Spinal cord (tissue), 10 donors: ENCODE data around the gene XPR1. TPM values are rescaled to one million over a fixed set of nuclear protein-coding genes. Genes with fewer than 3 reads are reported as not detected.
A peak's percentile ranks its signal among the peaks of the same experiment; 100 is the strongest.

ENCODE experiments used
- DNase-seq, 6 donors: peaks; one replicate each; pipeline versions ENCODE4 v3.0.0 to v3.0.0-alpha.2; 2013 to 2015; ENCODE audit warnings: low spot score in 6 of 6, low read depth in 4 of 6
- H3K27ac ChIP-seq: one replicate; pipeline ENCODE4 v1.5.1; 2013; ENCODE audit warnings: low read depth, low read length, control low read depth
- H3K27me3 ChIP-seq: one replicate; pipeline ENCODE4 v1.6.1; 2013; ENCODE audit warnings: low read length; ENCODE audit not compliant: control insufficient read depth, insufficient read depth
- H3K36me3 ChIP-seq: one replicate; pipeline ENCODE4 v1.6.1; 2013; ENCODE audit warnings: low read length; ENCODE audit not compliant: control insufficient read depth, insufficient read depth
- H3K4me1 ChIP-seq: one replicate; pipeline ENCODE4 v1.6.1; 2013; ENCODE audit warnings: low read length; ENCODE audit not compliant: control insufficient read depth, insufficient read depth
- H3K4me3 ChIP-seq: one replicate; pipeline ENCODE4 v1.5.1; 2013; ENCODE audit warnings: low read depth, low read length, control low read depth
- H3K9me3 ChIP-seq: one replicate; pipeline ENCODE4 v1.6.1; 2013; ENCODE audit warnings: low read length; ENCODE audit not compliant: control insufficient read depth, insufficient read depth
- WGBS: methylation state at CpG from one replicate; pipeline ENCODE4 v1.1.5; 2013; ENCODE audit warnings: missing lambda C conversion rate; ENCODE audit not compliant: insufficient coverage; 5-methylcytosine and 5-hydroxymethylcytosine counted together
- polyA plus RNA-seq, 2 donors: library from polyadenylated mRNA; unstranded; fragments of 120-200 nt; gene quantifications; one replicate each; pipeline ENCODE4 v1.2.1, GENCODE V29; 2013; ENCODE audit not compliant: insufficient read length in 2 of 2
- total RNA-seq, 2 donors: library from RNA; depleted of rRNA in 1 of 2; stranded (reverse); fragments of 120-200 nt in 1 of 2; fragments of >200 nt in 1 of 2; gene quantifications; one replicate each; pipeline versions ENCODE4 v1.2.3 to v1.2.4, GENCODE V29; 2013 to 2014
- donor health status: healthy.

The XPR1 gene
- total and polyA plus RNA-seq, 4 donors: 38.0 to 110 (median 69.8) TPM

DNA sequence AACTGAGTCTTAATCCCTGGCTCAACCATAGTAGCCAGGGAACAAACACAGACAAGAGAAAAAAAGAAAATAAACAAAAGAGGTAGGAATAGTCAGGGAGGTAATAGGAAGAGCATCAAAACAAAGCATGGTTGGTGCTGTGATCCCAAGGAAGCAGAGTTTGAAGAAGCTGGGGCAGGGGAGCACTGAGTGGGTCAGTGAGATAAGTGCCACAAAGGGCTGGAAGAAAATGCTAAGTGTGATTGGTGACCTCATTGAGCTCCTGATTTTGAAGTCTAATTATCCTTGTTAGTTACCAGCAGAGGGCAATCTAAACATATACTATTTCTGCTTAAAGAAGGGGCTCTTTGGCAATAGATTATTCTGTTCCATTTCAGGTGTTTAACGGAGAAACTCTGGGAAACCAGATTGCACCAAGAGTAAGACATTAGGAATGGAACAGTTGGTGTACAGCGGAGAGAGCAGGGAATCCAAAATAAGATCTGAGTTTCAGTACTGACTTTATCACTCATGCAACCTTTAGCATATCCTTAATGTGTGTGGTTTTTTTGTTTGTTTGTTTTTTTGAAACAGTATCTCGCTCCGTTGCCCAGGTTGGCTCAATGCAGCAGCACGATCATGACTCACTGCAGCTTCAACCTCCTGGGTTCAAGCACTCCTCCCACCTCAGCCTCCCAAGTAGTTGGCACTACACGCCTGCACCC lies 250.1 kb downstream of the XPR1 start:
- 47% methylated on average over 4 of the region's 6 CpGs for WGBS
- H3K4me1 ChIP-seq: no peaks in the 10 kb centered on the region
- H3K27me3 ChIP-seq: no peaks in the 10 kb centered on the region
- H3K36me3 ChIP-seq: peaks cover 5% of the 10 kb centered on the region
- H3K9me3 ChIP-seq: no peaks in the 10 kb centered on the region
- H3K4me3 ChIP-seq: no peak overlapping the region
- peak in 4 of 6 donors; percentile 27 to 89 (median 60) for DNase-seq
- H3K27ac ChIP-seq: no peak overlapping the region

DNA sequence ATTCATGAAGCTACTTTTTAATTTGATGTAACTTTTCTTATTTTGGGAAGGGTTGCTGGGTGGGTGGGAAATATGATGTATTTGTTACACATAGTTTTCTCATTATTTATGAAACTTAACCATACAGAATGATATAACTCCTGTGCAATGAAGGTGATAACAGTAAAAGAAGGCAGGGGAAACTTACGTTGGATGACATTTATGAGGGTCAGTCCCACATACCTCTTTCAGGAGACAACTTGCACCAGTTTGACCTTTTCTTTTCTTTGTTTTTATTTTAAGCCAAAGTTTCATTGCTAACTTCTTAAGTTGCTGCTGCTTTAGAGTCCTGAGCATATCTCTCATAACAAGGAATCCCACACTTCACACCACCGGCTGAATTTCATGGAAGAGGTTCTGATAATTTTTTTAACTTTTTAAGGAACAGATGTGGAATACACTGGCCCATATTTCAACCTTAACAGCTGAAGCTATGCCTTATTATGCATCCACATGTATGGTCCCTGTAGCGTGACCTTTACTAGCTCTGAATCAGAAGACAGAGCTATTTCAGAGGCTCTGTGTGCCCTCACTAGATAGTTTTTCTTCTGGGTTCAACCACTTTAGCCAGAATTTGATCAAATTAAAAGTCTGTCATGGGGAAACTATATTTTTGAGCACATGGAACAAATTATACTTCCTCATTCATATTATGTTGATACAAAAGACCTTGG lies 252.9 kb downstream of the XPR1 start:
- no peaks in the 10 kb centered on the region for H3K4me1 ChIP-seq
- WGBS: 86% methylated on average over 1 of the region's 3 CpGs
- H3K36me3 ChIP-seq: peaks cover 3% of the 10 kb centered on the region
- H3K27me3 ChIP-seq: no peaks in the 10 kb centered on the region
- DNase-seq: no peak
- H3K9me3 ChIP-seq: no peaks in the 10 kb centered on the region
- no peak overlapping the region for H3K4me3 ChIP-seq
- H3K27ac ChIP-seq: no peak overlapping the region

DNA sequence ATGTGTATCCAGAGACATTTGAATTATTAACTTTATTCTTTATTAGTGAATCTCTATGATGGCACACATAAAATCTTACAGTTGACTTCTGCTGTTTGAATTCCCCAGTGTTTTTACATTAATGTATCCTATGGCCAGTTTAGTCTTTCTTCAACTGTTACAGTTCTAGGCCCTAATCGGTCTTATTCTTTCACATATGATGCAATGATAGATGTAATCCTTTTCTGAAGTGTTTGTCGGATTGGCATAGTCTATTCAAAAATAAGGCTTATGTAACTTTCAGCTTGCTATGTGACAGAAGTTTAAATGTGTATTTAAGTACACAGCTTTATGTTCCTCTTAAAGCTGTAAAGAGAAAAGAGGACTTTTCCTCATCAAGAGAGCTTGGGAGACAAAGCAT lies 254.5 kb downstream of the XPR1 start:
- no peak overlapping the region for H3K4me3 ChIP-seq
- no peaks in the 10 kb centered on the region for H3K9me3 ChIP-seq
- WGBS: no CpG with 5 or more reads among the region's 2 CpGs
- H3K27ac ChIP-seq: no peak overlapping the region
- H3K4me1 ChIP-seq: no peaks in the 10 kb centered on the region
- DNase-seq: no peak
- H3K36me3 ChIP-seq: peaks cover 3% of the 10 kb centered on the region
- H3K27me3 ChIP-seq: no peaks in the 10 kb centered on the region

DNA sequence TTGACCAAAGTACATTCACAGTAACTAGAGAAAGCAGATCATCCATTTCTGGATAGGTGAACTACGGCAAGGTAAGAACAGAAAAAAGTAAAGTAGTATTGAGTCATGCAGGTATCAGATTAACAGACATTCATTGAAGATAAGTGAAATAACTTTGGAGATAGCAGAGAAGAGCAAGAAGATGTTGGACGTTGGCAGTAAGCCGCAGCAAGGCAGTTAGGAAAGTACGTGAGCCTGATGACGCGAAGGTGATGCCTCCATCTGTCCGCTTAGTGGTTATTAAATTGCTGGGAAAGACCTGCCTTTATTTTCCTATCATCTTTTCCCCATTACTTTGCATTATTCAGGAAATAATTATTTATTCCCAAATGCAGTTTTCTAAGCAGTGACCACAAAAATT lies 256.0 kb downstream of the XPR1 start:
- Histone ChIP-seq H3K36me3 (no peaks in the 10 kb centered on the region), H3K4me1 (no peaks in the 10 kb centered on the region), H3K4me3 (no peak overlapping the region), H3K27ac (no peak overlapping the region), H3K9me3 (no peaks in the 10 kb centered on the region), H3K27me3 (no peaks in the 10 kb centered on the region)
- 100% methylated on average over 2 of the region's 7 CpGs for WGBS
- DNase-seq: no peak

DNA sequence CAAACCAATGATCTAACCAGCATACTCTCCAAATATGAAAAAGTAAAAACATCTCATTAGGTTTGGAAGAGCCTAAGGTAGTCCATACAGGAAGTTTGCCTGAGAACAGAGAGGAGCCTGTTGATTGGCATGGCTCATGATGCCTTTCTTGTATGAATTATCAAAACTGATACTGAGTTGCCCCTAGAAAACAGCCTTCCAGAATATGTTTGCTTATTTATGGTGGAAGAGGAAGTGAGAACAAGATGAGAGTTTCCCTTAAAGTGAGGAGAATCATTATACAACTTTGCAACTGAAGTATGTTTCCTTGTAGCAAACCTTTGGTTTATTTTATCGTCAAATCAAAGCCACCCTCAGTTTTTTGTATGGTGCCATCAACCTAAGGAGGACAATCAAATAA lies 257.0 kb downstream of the XPR1 start:
- Histone ChIP-seq H3K4me1 (no peaks in the 10 kb centered on the region), H3K36me3 (no peaks in the 10 kb centered on the region), H3K27me3 (no peaks in the 10 kb centered on the region), H3K9me3 (no peaks in the 10 kb centered on the region), H3K27ac (no peak overlapping the region), H3K4me3 (no peak overlapping the region)
- DNase-seq: no peak
- WGBS: 100% methylated on average over 1 of the region's 1 CpG

DNA sequence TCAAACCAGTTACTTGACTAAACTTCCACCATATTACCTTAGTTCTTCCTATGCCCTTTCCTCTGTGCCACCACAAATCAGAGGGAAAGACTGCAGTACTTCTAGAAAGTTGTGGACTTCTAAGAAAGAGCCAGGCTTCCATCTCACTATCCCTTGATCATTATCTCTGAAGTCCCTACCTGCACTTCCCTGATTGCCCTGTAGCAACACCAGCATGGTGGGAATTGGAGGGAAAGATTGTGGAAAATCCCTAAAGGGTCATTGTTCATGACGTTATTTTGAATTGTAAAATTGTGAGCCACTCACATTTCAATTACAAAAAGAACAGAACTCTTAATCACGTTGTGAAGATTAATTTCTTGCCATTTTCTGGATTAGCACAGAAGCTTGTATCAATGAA lies 257.5 kb downstream of the XPR1 start:
- Histone ChIP-seq H3K27me3 (no peaks in the 10 kb centered on the region), H3K4me3 (no peak overlapping the region), H3K4me1 (no peaks in the 10 kb centered on the region), H3K36me3 (no peaks in the 10 kb centered on the region), H3K27ac (no peak overlapping the region), H3K9me3 (no peaks in the 10 kb centered on the region)
- no CpG with 5 or more reads among the region's 2 CpGs for WGBS
- no peak for DNase-seq

DNA sequence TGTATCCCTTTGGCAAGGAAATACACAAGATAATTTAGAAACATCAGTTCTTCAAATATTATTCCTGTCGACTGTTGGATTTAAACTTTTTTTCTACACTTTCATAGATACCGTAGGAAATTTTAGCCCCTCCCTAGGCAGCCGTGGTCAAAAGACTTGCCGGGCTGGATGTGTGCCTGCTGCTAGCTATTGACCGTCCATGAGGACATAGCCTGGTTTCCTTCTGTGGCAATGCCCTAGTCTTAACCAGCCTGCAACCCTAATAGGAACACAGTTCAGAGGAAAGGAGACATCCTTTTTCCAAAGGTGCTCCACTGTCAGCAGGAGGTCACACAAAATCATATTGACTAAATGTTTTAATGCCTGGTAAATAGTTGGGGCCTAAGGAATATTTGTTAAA lies 260.4 kb downstream of the XPR1 start:
- Histone ChIP-seq H3K27ac (no peak overlapping the region), H3K27me3 (no peaks in the 10 kb centered on the region), H3K4me3 (no peak overlapping the region), H3K9me3 (no peaks in the 10 kb centered on the region), H3K4me1 (no peaks in the 10 kb centered on the region), H3K36me3 (no peaks in the 10 kb centered on the region)
- no peak for DNase-seq
- WGBS: 83% methylated on average over 3 of the region's 5 CpGs

DNA sequence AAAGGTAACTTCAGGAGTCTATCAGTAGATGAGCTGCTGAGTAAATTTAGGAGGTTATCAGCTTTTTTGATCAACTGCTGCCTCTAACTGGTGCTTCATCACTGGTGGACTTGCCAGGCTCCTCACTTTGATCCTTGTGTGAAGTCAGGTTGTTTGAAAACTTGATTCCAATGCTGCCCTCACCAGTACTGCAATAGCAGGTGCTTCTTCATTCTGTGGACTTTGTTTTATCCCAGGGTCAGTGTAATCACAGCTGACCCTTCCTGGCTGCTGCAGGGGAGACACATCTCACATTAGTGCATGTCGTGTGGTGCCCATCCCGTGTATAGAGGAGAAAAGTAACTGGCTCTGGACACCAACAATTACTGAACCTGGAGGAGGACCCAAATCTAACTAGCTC lies 260.9 kb downstream of the XPR1 start:
- H3K4me3 ChIP-seq: no peak overlapping the region
- no peaks in the 10 kb centered on the region for H3K9me3 ChIP-seq
- H3K27ac ChIP-seq: no peak overlapping the region
- H3K4me1 ChIP-seq: no peaks in the 10 kb centered on the region
- DNase-seq: no peak
- no peaks in the 10 kb centered on the region for H3K27me3 ChIP-seq
- H3K36me3 ChIP-seq: no peaks in the 10 kb centered on the region
- no CpG with 5 or more reads among the region's 2 CpGs for WGBS

DNA sequence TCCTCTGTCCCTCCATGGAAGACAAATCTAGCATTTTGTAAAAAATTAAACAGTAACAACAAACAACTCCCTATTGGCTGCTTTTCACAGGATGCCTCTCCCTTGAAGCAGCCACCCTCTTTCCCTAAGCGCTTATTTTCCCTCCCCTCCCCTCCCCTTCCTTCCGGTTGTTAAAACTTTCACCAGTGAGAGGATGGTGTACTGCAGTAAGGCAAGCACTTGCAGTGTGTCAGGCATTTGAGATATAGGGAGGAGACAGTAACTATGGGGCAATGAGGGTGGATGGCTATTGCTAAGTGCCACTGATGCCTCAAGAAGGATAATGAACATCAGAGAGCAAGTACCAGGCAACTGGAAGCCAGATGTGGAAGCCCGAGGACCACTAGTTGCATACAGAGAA lies 261.8 kb downstream of the XPR1 start:
- Histone ChIP-seq H3K4me1 (peaks cover 2% of the 10 kb centered on the region), H3K9me3 (no peaks in the 10 kb centered on the region), H3K36me3 (no peaks in the 10 kb centered on the region), H3K4me3 (no peak overlapping the region), H3K27me3 (no peaks in the 10 kb centered on the region), H3K27ac (no peak overlapping the region)
- WGBS: no CpG with 5 or more reads among the region's 3 CpGs
- no peak for DNase-seq

DNA sequence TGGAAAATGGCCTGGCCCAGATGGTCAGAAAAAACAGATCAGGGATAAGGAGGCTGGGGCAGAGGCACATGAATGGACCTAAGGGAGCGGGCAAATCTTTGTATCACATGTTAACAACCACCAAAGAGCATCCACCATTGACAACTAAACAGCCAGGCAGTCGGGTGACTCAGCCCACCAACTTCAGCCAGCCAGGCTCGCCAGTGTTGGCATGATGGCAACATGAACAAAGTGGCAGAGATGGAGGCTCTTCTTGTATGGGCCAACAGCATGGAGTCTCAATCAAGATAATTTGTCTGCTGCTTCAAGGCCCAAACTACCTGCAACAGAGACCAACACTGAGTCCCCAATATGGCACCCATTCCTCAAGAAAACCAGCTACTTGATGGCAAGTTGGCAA lies 264.3 kb downstream of the XPR1 start:
- no peaks in the 10 kb centered on the region for H3K27me3 ChIP-seq
- no peak for DNase-seq
- no peaks in the 10 kb centered on the region for H3K36me3 ChIP-seq
- 100% methylated on average over 2 of the region's 3 CpGs for WGBS
- no peak overlapping the region for H3K4me3 ChIP-seq
- no peaks in the 10 kb centered on the region for H3K9me3 ChIP-seq
- peaks cover 15% of the 10 kb centered on the region for H3K4me1 ChIP-seq
- no peak overlapping the region for H3K27ac ChIP-seq
